HG02610 (cell line): ENCODE data around the gene PYGM.

ENCODE experiments used
- ATAC-seq: cut with Tn5 transposase; IDR thresholded peaks from one replicate; pipeline ENCODE4 v1.9.1; 2021; ENCODE audit warnings: mild to moderate bottlenecking, moderate library complexity; ENCODE audit not compliant: unreplicated experiment

The PYGM gene

GRCh38 chr11:64741375-64742086 is 18.2 kb downstream of the PYGM start:
- no peak for ATAC-seq

- no peak for ATAC-seq
These were observed 19.9 kb downstream of the PYGM start for GRCh38 chr11:64739871-64740270.

- no peak for ATAC-seq
These were observed 23.1 kb downstream of the PYGM start for GRCh38 chr11:64736654-64737053.

GRCh38 chr11:64735725-64736259 is 24.0 kb downstream of the PYGM start:
- ATAC-seq = no peak

GRCh38 chr11:64734811-64735724 is 24.7 kb downstream of the PYGM start:
- no peak for ATAC-seq

- no peak for ATAC-seq
These were observed 28.2 kb downstream of the PYGM start for GRCh38 chr11:64731601-64732000.

GRCh38 chr11:64729851-64730382 is 29.9 kb downstream of the PYGM start:
- no peak for ATAC-seq

- no peak for ATAC-seq
These were observed 30.9 kb downstream of the PYGM start for GRCh38 chr11:64728757-64729365.

GRCh38 chr11:64726867-64727530 is 32.8 kb downstream of the PYGM start:
- no peak for ATAC-seq

GRCh38 chr11:64726211-64726641 is 33.5 kb downstream of the PYGM start:
- ATAC-seq = no peak

GRCh38 chr11:64724863-64725532 is 34.8 kb downstream of the PYGM start:
- no peak for ATAC-seq

GRCh38 chr11:64723907-64724862 is 35.6 kb downstream of the PYGM start:
- ATAC-seq = no peak

GRCh38 chr11:64723117-64723906 is 36.5 kb downstream of the PYGM start, which contains the start of gene NRXN2:
NRXN2 (minus strand) TSS chr11:64723197; CDS start chr11:64713699, 9,498 bp downstream.
- peak; percentile 89 for ATAC-seq

GRCh38 chr11:64722141-64723065 is 37.4 kb downstream of the PYGM start:
- no peak for ATAC-seq

- ATAC-seq = no peak
These were observed 38.4 kb downstream of the PYGM start for GRCh38 chr11:64721359-64721699.

GRCh38 chr11:64720640-64721358 is 39.0 kb downstream of the PYGM start:
- no peak for ATAC-seq
